ENCODE data around the gene CUBN.
A peak's percentile ranks its signal among the peaks of the same experiment; 100 is the strongest.

Gene CUBN

DNA sequence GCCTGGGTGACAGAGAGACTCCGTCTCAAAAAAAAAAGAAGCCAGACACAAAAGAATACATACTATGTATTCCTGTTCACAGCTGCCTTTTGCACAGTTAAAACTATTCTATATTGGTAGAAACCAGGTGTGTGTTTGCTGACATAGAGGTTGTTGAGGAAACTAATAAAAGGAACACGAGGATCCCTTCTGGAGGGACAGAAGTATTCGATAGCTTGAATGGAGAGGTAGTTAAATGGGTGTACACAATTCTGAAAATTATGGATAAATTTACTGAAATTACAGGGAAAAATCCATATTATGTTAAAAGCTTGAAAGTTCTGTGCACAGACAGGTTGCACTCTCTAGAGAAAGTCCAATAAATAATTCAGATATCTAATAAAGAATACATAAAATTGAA, 71.5 kb downstream of the CUBN start:
- CTCF ChIA-PET = no interaction called here
- Histone ChIP-seq H3K4me3 (ENCODE audit: control insufficient read depth in 1 of 7, extremely low read depth in 1 of 7, insufficient read depth in 4 of 7, low read depth in 2 of 7, low read length in 6 of 7) (no peak overlapping the region), H3K9me3 (ENCODE audit: control extremely low read depth in 1 of 5, control insufficient read depth in 4 of 5, insufficient read depth in 2 of 5, low read depth in 1 of 5, low read length in 4 of 5) (no peaks in the 10 kb centered on the region), H3K4me1 (ENCODE audit: control extremely low read depth in 1 of 4, control insufficient read depth in 4 of 4, insufficient read depth in 4 of 4, low read length in 3 of 4) (no peaks in the 10 kb centered on the region), H3K36me3 (ENCODE audit: control insufficient read depth in 4 of 4, insufficient read depth in 4 of 4, low read length in 3 of 4) (no peaks in the 10 kb centered on the region), H3K27me3 (replicated peaks in 2 of 5; ENCODE audit: control insufficient read depth in 4 of 5, insufficient read depth in 5 of 5, low read length in 4 of 5) (no peaks in the 10 kb centered on the region), H3K27ac (ENCODE audit: insufficient read depth in 1 of 2, low read depth in 1 of 2, low read length in 2 of 2, poor library complexity in 1 of 2, severe bottlenecking in 2 of 2) (no peak overlapping the region)
- POLR2A ChIA-PET = no interaction called here
- WGBS (ENCODE audit: insufficient coverage) = 100% methylated on average over 2 of the region's 3 CpGs
- DNase-seq = no peak

GRCh38 chr10:17056781-17057428, 72.7 kb downstream of the CUBN start:
- Histone ChIP-seq H3K4me1 (ENCODE audit: control extremely low read depth in 1 of 4, control insufficient read depth in 4 of 4, insufficient read depth in 4 of 4, low read length in 3 of 4) (no peaks in the 10 kb centered on the region), H3K27me3 (replicated peaks in 2 of 5; ENCODE audit: control insufficient read depth in 4 of 5, insufficient read depth in 5 of 5, low read length in 4 of 5) (no peaks in the 10 kb centered on the region), H3K9me3 (ENCODE audit: control extremely low read depth in 1 of 5, control insufficient read depth in 4 of 5, insufficient read depth in 2 of 5, low read depth in 1 of 5, low read length in 4 of 5) (peaks cover 0 to 2% (median 0%) of the 10 kb centered on the region in 5 experiments), H3K27ac (ENCODE audit: insufficient read depth in 1 of 2, low read depth in 1 of 2, low read length in 2 of 2, poor library complexity in 1 of 2, severe bottlenecking in 2 of 2) (no peak overlapping the region), H3K36me3 (ENCODE audit: control insufficient read depth in 4 of 4, insufficient read depth in 4 of 4, low read length in 3 of 4) (no peaks in the 10 kb centered on the region), H3K4me3 (ENCODE audit: control insufficient read depth in 1 of 7, extremely low read depth in 1 of 7, insufficient read depth in 4 of 7, low read depth in 2 of 7, low read length in 6 of 7) (no peak overlapping the region)
- WGBS (ENCODE audit: insufficient coverage) = 100% methylated on average over 1 of the region's 6 CpGs
- DNase-seq = no peak
- POLR2A ChIA-PET = interaction anchor here (0.6 kb wide), 1 partner anchor 33 kb away, joined by 3 read pairs; no protein-coding TSS in a partner anchor
- CTCF ChIA-PET = no interaction called here

DNA sequence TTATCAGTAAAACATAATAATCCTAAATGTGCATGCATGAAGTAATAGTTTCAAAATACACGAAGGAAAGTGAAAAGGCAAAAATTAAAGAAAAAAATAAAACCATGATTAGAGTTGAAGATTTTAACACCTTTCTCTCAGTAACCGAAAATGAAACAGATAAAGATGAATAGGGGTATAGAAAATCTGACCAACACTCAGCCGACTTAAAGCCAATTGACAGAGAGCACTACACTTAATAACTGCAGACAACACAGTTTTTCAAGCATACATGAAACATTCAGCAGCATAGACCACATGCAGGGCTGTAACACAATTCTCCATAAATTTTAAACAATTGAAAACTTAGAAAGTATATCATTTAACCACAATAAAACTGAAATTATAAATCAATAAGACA, 76.1 kb downstream of the CUBN start:
- Histone ChIP-seq H3K27ac (ENCODE audit: insufficient read depth in 1 of 2, low read depth in 1 of 2, low read length in 2 of 2, poor library complexity in 1 of 2, severe bottlenecking in 2 of 2) (no peak overlapping the region), H3K4me3 (ENCODE audit: control insufficient read depth in 1 of 7, extremely low read depth in 1 of 7, insufficient read depth in 4 of 7, low read depth in 2 of 7, low read length in 6 of 7) (no peak overlapping the region), H3K9me3 (ENCODE audit: control extremely low read depth in 1 of 5, control insufficient read depth in 4 of 5, insufficient read depth in 2 of 5, low read depth in 1 of 5, low read length in 4 of 5) (peaks cover 0 to 5% (median 0%) of the 10 kb centered on the region in 5 experiments), H3K27me3 (replicated peaks in 2 of 5; ENCODE audit: control insufficient read depth in 4 of 5, insufficient read depth in 5 of 5, low read length in 4 of 5) (no peaks in the 10 kb centered on the region), H3K36me3 (ENCODE audit: control insufficient read depth in 4 of 4, insufficient read depth in 4 of 4, low read length in 3 of 4) (no peaks in the 10 kb centered on the region), H3K4me1 (ENCODE audit: control extremely low read depth in 1 of 4, control insufficient read depth in 4 of 4, insufficient read depth in 4 of 4, low read length in 3 of 4) (peaks cover 0 to 14% (median 6%) of the 10 kb centered on the region in 4 experiments)
- ChIA-PET CTCF (interaction anchor here (1.2 kb wide), 1 partner anchor 16 kb away, joined by 3 read pairs; no protein-coding TSS in a partner anchor), POLR2A (no interaction called here)
- no peak for DNase-seq
- WGBS (ENCODE audit: insufficient coverage) = no CpG with 5 or more reads among the region's 3 CpGs

GRCh38 chr10:17053061-17053460, 76.5 kb downstream of the CUBN start:
- no peaks in the 10 kb centered on the region for H3K27me3 ChIP-seq (replicated peaks in 2 of 5; ENCODE audit: control insufficient read depth in 4 of 5, insufficient read depth in 5 of 5, low read length in 4 of 5)
- no peaks in the 10 kb centered on the region for H3K36me3 ChIP-seq (ENCODE audit: control insufficient read depth in 4 of 4, insufficient read depth in 4 of 4, low read length in 3 of 4)
- no peak for DNase-seq
- no peak overlapping the region for H3K4me3 ChIP-seq (ENCODE audit: control insufficient read depth in 1 of 7, extremely low read depth in 1 of 7, insufficient read depth in 4 of 7, low read depth in 2 of 7, low read length in 6 of 7)
- ChIA-PET CTCF (no interaction called here), POLR2A (no interaction called here)
- H3K27ac ChIP-seq (ENCODE audit: insufficient read depth in 1 of 2, low read depth in 1 of 2, low read length in 2 of 2, poor library complexity in 1 of 2, severe bottlenecking in 2 of 2) = no peak overlapping the region
- H3K4me1 ChIP-seq (ENCODE audit: control extremely low read depth in 1 of 4, control insufficient read depth in 4 of 4, insufficient read depth in 4 of 4, low read length in 3 of 4) = peaks cover 0 to 14% (median 6%) of the 10 kb centered on the region in 4 experiments
- H3K9me3 ChIP-seq (ENCODE audit: control extremely low read depth in 1 of 5, control insufficient read depth in 4 of 5, insufficient read depth in 2 of 5, low read depth in 1 of 5, low read length in 4 of 5) = peaks cover 0 to 5% (median 0%) of the 10 kb centered on the region in 5 experiments

DNA sequence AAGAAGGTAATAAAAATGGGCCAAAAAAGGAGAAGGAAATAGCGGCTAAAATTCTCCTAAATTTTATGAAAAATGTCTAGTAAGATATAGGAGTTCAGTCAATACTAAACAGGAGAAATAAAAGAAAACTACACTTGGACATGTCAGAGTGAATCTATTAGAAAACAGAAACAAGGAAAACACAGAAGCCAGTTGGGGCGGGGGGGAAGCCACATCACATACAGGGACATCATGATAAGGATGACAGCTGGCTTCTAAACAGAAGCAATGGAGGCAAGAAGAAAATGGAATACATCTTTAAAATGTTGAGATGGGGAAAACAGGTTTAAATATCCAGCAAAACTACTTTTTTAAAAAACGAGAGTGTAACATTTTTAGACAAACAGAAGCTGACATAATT, 77.8 kb downstream of the CUBN start:
- Histone ChIP-seq H3K4me1 (ENCODE audit: control extremely low read depth in 1 of 4, control insufficient read depth in 4 of 4, insufficient read depth in 4 of 4, low read length in 3 of 4) (peaks cover 0 to 14% (median 6%) of the 10 kb centered on the region in 4 experiments), H3K36me3 (ENCODE audit: control insufficient read depth in 4 of 4, insufficient read depth in 4 of 4, low read length in 3 of 4) (no peaks in the 10 kb centered on the region), H3K4me3 (ENCODE audit: control insufficient read depth in 1 of 7, extremely low read depth in 1 of 7, insufficient read depth in 4 of 7, low read depth in 2 of 7, low read length in 6 of 7) (no peak overlapping the region), H3K27me3 (replicated peaks in 2 of 5; ENCODE audit: control insufficient read depth in 4 of 5, insufficient read depth in 5 of 5, low read length in 4 of 5) (no peaks in the 10 kb centered on the region), H3K9me3 (ENCODE audit: control extremely low read depth in 1 of 5, control insufficient read depth in 4 of 5, insufficient read depth in 2 of 5, low read depth in 1 of 5, low read length in 4 of 5) (peaks cover 0 to 5% (median 0%) of the 10 kb centered on the region in 5 experiments), H3K27ac (ENCODE audit: insufficient read depth in 1 of 2, low read depth in 1 of 2, low read length in 2 of 2, poor library complexity in 1 of 2, severe bottlenecking in 2 of 2) (no peak overlapping the region)
- ChIA-PET CTCF (no interaction called here), POLR2A (interaction anchor here (0.7 kb wide), 1 partner anchor 57 kb away, joined by 5 read pairs; no protein-coding TSS in a partner anchor)
- 100% methylated on average over 1 of the region's 3 CpGs for WGBS (ENCODE audit: insufficient coverage)
- peak in 1 of 3 donors; percentile 29 for DNase-seq

GRCh38 chr10:17049195-17049594, 80.4 kb downstream of the CUBN start:
- POLR2A ChIA-PET = no interaction called here
- peaks cover 0 to 5% (median 0%) of the 10 kb centered on the region in 5 experiments for H3K9me3 ChIP-seq (ENCODE audit: control extremely low read depth in 1 of 5, control insufficient read depth in 4 of 5, insufficient read depth in 2 of 5, low read depth in 1 of 5, low read length in 4 of 5)
- H3K27ac ChIP-seq (ENCODE audit: insufficient read depth in 1 of 2, low read depth in 1 of 2, low read length in 2 of 2, poor library complexity in 1 of 2, severe bottlenecking in 2 of 2) = no peak overlapping the region
- H3K36me3 ChIP-seq (ENCODE audit: control insufficient read depth in 4 of 4, insufficient read depth in 4 of 4, low read length in 3 of 4) = no peaks in the 10 kb centered on the region
- H3K4me1 ChIP-seq (ENCODE audit: control extremely low read depth in 1 of 4, control insufficient read depth in 4 of 4, insufficient read depth in 4 of 4, low read length in 3 of 4) = peaks cover 0 to 14% (median 6%) of the 10 kb centered on the region in 4 experiments
- peak in 2 of 3 donors; percentile 29 to 42 for DNase-seq
- WGBS (ENCODE audit: insufficient coverage) = 0% methylated on average over 1 of the region's 1 CpG
- no peak overlapping the region for H3K4me3 ChIP-seq (ENCODE audit: control insufficient read depth in 1 of 7, extremely low read depth in 1 of 7, insufficient read depth in 4 of 7, low read depth in 2 of 7, low read length in 6 of 7)
- CTCF ChIA-PET = no interaction called here
- H3K27me3 ChIP-seq (replicated peaks in 2 of 5; ENCODE audit: control insufficient read depth in 4 of 5, insufficient read depth in 5 of 5, low read length in 4 of 5) = no peaks in the 10 kb centered on the region

- POLR2A ChIA-PET = no interaction called here
- no peaks in the 10 kb centered on the region for H3K27me3 ChIP-seq (replicated peaks in 2 of 5; ENCODE audit: control insufficient read depth in 4 of 5, insufficient read depth in 5 of 5, low read length in 4 of 5)
- CTCF ChIA-PET = interaction anchor here (0.8 to 1.2 kb wide), 2 partner anchors 23 to 93 kb away, joined by 3 read pairs; no protein-coding TSS in a partner anchor
- H3K27ac ChIP-seq (ENCODE audit: insufficient read depth in 1 of 2, low read depth in 1 of 2, low read length in 2 of 2, poor library complexity in 1 of 2, severe bottlenecking in 2 of 2) = no peak overlapping the region
- H3K36me3 ChIP-seq (ENCODE audit: control insufficient read depth in 4 of 4, insufficient read depth in 4 of 4, low read length in 3 of 4) = peaks cover 0 to 3% (median 0%) of the 10 kb centered on the region in 4 experiments
- no peak overlapping the region for H3K4me3 ChIP-seq (ENCODE audit: control insufficient read depth in 1 of 7, extremely low read depth in 1 of 7, insufficient read depth in 4 of 7, low read depth in 2 of 7, low read length in 6 of 7)
- peaks cover 0 to 5% (median 0%) of the 10 kb centered on the region in 5 experiments for H3K9me3 ChIP-seq (ENCODE audit: control extremely low read depth in 1 of 5, control insufficient read depth in 4 of 5, insufficient read depth in 2 of 5, low read depth in 1 of 5, low read length in 4 of 5)
- no peak for DNase-seq
- H3K4me1 ChIP-seq (ENCODE audit: control extremely low read depth in 1 of 4, control insufficient read depth in 4 of 4, insufficient read depth in 4 of 4, low read length in 3 of 4) = peaks cover 0 to 14% (median 6%) of the 10 kb centered on the region in 4 experiments
- no CpG with 5 or more reads among the region's 3 CpGs for WGBS (ENCODE audit: insufficient coverage)
These were observed 81.7 kb downstream of the CUBN start for GRCh38 chr10:17047908-17048307.

All from common myeloid progenitor, CD34-positive (primary cell).